HG03432 (cell line): ENCODE measurements around the gene FASTKD1.
"Not testable (repeated sequence)": the region's sequence is repeated elsewhere in the genome, so short reads cannot be mapped to it uniquely, and the experiment has no call there.

ENCODE experiments used
- ATAC-seq: cut with Tn5 transposase; IDR thresholded peaks from one replicate; pipeline ENCODE4 v1.9.1; 2021; ENCODE audit warnings: mild to moderate bottlenecking, moderate library complexity; ENCODE audit not compliant: unreplicated experiment

Gene FASTKD1

DNA sequence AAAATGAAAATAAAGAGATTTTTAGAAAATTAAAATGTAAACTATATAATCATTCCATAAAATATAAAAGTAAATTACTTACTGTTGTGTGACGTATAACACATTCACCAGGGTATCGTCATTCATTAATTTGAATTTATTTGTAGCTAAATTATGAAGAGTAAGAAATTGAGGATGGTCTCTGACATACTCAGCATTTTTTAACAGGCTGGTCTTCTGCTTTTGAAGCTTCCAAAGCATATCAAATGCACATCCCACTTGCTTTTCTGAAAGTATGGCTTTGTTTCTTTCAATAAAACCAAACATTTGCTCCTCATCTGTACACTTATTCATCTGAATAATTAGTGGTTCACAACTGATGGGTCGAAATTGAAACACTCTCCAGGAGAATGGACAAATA lies 2.1 kb downstream of the FASTKD1 start:
- no peak for ATAC-seq

DNA sequence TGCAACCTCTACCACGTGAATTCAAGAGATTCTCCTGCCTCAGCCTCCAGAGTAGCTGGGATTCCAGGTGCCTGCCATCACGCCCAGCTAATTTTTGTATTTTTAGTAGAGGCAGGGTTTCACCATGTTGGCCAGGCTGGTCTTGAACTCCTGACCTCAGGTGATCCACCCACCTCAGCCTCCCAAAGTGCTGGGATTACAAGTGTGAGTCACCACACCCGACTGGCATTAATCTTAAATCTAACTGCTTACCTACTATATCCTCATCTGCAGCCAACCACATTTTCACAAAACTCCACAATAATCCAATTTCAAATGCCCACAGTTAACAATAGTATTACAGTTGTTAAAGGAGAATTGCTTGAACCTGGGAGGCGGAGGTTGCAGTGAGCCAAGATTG lies 2.9 kb downstream of the FASTKD1 start:
- ATAC-seq: not testable (repeated sequence)

DNA sequence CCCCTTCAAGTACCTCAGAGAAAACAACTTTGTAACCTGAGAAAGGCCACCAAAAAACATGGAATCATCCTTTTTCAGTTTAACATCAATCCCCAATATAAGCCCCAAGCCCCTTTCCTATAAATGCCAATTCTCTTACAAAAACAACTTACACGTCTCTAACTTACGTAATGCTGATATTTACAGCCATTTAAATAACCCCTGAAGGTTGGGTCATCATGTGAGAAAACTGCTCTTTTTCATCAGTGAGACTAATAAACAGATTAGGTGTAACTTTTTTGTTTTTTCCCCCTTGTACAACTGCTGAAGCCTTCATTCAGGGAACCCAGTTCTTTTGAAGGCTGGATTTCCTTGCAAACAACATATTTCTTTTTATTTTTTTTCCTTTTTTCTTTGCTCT lies 3.7 kb downstream of the FASTKD1 start:
- no peak for ATAC-seq

DNA sequence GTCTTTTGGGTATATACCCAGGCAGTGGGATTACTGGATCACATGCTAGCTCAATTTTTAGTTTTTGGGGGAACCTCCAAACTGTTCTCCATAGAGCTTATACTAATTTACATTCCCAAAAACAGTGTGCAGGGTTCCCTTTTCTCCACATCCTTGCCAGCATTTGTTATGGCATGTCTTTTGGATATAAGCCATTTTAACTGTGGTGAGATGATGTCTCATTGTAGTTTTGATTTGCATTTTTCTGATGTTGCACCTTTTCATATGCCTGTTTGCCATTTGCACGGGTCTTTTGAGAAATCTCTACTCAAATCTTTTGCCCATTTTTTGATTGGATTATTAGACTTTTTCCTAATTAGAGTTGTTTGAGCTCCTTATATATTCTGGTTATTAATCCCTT lies 8.0 kb downstream of the FASTKD1 start:
- no peak for ATAC-seq

DNA sequence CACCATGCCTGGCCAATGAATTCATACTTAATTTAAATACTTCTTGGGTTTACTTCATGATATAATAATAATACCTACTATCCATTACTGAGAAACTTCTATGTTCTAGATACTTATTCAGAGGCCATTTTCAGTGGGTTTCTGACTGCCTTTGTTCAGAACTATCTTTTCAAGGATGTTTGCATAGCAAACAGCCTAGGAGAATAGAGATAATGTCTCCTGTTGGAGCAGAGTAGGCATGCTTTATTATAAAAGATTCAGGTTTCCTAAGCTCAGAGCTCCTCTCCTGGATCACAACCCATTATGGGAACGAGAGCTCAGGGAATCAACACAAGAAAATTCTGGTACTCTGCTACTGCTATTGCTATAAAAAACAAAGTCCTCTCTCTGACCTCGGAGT lies 11.1 kb downstream of the FASTKD1 start:
- ATAC-seq: no peak

DNA sequence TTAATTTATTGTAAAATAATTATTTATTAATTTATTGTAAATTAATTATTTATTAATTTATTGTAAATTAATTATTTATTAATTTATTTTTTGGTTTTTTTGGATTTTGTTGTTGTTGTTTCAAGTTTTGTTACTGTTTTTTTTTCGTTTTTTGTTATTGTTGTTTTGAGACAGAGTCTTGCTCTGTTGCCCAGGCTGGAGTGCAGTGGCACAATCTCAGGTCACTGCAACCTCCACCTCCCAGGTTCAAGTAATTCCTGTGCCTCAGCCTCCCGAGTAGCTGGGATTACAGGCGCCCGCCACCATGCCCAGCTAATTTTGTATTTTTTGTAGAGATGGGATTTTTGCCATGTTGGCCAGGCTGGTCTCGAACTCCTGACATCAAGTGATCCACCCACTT lies 11.6 kb downstream of the FASTKD1 start:
- ATAC-seq: not testable (repeated sequence)

DNA sequence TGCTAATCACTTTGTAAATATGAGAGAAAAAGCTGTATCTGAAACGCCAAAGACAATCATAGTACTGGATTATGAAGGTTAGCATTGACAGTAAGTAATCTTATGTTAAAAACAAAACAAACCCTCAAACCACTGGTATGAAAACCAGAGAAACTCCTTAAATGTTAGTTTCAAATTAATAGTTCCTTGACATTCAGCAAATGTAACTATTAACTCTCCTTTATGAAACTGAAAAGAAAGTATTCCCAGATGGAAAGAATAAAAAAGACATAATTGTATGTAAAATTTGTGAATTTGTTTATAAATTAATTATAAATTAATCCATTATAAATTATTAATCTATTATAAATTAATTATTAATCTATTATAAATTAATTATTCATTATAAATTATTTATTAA lies 12.3 kb downstream of the FASTKD1 start:
- no peak for ATAC-seq

DNA sequence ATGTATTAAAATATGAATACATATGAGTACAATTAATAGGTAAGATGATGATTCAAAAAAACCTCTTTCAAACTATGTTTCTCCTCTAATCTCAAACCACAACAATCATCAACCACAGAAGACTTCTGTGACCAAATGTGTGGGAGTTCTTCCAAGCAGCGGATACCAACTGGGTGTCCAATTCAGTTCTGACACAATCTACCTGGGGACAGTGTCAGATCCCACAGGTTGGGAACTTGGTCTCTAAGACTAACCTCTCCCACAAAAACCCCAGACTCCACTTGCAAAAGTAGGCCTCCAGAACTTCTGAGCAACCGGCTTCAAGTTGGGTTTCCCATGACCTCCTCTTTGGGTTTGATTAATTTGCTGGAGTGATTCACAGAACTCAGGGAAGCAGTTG lies 26.9 kb downstream of the FASTKD1 start:
- no peak for ATAC-seq

DNA sequence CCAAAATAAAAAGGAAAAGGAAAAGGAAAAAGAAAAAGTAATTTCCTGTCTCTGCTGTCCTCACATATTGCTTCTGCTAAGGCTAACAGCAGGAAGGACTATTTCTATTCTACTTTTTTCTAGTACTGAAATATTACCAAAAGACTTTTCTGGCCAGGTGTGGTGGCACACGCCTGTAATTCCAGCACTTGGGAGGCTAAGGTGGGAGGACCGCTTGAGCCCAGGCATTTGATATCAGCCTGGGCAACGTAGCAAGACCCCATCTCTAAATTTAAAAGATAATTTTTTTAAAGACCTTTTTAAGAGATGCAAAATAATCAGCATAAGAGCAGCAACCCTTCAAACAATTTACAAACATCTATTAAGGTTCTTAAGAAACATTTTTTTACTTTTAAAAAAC lies 31.2 kb downstream of the FASTKD1 start:
- no peak for ATAC-seq

DNA sequence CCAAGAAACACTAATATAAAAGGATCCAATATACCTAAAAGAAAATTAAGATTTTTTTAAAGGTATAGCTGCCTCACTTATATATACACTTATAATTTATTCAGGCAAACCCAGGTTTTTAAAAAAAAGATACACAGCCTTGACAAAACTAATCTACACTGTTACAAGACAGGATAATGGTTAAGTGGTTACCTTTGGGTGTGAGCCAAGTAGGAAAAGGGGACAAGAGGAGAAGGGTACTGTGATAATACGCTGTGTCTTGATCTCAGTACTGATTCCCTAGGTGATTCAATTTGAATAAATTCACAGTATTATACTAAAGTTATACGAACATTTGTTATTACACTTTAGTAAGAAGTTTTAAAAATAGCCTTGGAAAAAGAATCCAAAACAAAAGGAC lies 33.5 kb downstream of the FASTKD1 start:
- ATAC-seq: no peak

DNA sequence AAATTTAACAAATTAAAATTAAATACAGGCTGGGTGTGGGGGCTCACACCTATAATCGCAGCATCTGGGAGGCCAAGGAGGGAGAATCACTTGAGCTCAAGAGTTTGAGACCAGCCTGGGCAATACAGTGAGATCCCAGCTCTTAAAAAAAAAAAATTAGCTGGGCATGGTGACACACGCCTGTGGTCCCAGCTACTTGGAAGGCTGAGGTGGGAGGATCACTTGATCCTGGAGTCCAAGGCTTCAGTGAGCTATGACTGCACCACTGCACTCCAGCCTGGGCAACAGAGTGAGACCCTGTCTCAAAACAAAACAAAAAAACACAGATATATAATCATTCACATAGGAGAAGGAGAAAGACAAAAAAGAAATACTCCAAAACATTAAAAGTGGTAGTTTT lies 34.2 kb downstream of the FASTKD1 start:
- ATAC-seq: not testable (repeated sequence)

DNA sequence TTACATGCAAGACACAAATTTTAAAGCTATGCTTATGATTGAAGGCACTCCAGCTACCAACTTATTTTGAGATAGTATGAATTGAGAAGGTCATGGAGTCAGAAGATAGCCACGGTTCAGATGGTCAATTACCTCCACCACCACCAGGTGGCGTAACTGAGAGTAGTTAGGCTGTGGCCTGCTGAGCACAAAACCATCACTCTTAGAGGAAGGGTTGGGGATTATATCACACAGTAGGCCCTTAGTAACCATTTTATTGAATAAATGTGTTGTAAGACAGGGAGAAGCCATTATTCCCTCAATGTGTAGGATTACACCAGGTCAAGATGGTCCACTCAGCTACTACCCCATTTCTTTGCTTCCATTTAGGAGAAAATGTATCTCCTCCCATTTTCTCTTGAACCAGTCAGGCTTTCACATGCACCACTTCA lies 45.4 kb downstream of the FASTKD1 start:
- ATAC-seq: peak; percentile 90

DNA sequence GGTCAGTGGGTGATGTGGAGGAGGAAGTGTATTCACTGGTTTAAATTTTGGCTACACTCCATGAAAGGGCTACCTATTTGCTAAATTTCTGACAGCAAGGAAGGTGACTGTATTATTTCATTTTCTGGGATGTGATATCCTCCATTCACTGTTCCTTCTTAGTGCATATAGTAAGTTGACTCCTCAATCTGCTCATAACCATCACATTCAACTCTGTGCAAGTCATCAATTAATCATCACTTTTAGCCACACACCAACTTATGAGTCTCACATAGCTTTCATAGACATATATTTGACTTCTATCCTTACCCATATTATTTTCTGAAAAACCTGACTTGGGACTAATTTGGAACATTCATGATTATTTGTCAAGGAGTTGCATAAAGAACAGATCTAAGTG lies 47.2 kb downstream of the FASTKD1 start:
- no peak for ATAC-seq

DNA sequence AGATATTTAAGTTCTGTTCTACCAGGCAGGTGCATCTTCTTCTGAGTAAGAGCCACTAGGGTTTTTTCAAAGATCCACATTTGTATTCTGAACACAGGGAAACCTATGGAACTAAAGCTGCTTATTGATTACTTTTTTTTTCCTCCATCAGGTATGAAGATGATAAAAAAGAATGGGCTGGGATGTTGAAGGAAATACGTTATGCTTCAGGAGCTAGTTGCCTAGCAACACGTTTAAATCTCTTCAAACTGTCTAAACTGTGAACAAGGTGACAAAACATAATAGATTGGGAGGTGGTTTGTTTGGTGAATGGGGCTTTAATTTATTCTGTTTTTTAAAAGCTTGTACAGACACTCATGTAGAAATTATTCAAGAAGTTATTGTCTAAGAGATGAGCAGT lies 48.2 kb downstream of the FASTKD1 start:
- no peak for ATAC-seq

DNA sequence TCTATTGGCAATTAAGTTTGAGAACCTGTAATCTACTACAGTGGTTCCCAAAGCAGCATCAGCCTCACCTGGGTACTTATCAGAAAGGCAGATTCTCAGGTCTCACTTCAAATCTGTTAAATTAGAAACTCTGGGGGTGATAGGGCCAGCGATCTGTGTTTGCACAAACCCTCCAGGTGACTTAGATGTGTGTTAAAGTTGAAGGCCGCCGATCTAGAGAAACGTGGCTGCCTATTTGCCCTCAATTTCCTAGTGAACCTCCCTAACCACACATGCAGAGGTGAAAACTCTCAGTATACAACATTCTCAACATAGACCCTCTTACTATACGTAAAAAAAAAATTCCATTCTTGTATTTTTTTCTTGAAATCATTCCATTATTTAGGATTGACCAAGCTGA lies 50.0 kb downstream of the FASTKD1 start:
- ATAC-seq: no peak

DNA sequence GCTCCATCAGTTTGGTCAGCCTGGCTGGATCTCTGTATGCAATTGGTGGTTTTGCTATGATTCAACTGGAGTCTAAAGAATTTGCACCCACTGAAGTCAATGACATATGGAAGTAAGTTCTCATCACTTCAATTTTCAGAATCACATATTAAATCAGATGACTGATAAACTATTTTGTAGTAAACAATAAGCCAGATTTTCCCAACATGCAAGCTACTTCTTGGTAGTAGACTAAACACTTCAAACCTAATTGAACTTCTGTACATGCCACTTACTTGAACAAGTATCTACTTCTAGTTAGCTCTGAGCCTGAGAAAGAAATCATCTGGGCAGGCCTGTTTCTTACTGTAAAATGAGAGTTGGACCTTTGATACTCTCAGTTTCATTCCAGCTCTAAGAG lies 52.8 kb downstream of the FASTKD1 start:
- ATAC-seq: no peak

DNA sequence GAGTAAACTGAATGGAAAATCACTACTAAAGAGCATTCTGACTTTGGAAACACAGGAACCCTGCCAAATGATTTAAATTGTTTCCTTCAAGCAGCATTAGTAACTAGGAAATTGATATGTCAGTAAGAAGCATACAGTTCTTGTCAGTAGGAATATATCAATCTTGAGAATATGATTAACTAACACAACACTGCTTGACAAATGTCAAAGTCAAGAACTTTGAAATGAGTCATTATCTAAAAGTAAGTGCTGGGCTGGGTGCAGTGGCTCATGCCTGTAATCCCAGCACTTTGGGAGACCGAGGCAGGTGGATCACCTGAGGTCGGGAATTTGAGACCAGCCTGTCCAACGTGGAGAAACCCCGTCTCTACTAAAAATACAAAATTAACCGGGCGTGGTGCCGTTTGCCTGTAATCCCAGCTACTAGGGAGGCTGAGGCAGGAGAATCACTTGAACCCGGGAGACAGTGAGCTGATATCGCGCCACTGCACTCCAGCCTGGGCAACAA lies 57.1 kb downstream of the FASTKD1 start:
- ATAC-seq: not testable (repeated sequence)

DNA sequence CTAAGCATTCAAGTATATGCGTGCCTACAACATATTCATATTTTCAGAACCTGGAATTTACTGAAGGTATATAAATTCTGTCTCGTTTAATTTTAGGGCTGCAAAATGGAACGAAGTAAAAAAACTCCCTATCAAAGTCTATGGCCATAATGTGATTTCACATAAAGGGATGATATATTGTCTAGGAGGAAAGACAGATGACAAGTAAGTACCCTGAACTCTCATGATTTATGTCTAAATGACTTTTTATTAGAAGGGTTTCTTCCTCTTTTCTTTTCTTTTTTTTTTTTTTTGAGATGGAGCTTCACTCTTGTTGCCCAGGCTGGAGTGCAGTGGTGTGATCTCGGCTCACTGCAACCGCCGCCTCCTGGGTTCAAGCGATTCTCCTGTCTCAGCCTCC lies 58.9 kb downstream of the FASTKD1 start:
- not testable (repeated sequence) for ATAC-seq

DNA sequence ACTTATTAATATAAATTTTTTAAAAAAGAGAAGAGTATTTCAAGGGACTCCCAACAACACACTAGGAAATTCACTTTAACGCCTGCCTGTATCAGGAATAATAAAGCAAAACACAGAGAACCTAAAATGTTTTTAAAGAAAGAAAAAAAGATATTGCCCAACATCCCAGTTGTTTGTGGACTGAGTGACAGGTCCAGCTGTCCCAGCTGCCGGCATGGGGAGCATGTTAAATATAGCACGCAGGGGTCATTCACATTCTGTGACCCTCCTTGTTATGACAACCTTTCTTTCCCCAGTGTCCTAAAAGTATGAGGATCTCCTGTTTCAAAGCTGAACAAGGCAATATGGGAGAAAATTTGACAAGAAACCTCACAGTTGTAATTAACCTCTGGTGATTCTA lies 59.7 kb downstream of the FASTKD1 start:
- ATAC-seq: no peak

DNA sequence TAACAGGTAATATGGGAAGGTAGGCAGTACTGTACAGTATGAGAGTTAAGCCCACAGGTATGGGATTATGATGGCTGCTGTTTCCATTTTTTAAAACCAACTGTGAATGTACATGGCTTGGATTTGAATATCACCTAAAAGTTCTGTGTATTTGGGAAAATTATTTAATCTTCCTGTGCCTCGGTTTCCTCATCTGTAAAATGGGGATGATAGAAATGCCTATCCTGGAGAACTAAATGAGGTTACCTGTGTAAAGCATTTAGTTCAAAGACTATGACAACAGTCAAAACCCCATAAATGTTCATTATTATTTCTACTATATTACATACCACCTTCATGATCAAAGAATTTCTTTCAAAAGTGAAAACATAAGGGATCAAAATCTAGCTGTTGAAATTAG lies 60.6 kb downstream of the FASTKD1 start:
- no peak for ATAC-seq

DNA sequence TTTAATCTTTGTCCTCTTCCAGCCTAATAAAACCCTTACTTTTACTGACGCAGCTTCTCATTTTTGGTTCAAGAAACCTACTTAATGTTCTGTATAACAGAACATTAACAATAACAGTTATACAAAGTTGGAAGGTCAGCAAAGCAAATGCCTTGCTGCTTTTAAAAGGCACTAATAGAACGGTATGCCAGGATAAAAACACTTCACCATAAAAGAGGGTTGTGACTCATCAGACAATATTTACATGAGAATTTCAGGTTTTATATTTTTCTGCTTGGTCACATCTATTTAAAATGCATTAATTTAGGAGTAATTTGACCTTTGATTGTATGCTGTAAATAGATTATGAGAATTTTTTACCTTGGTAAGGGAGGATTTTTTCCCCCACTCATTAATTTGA lies 61.1 kb downstream of the FASTKD1 start:
- no peak for ATAC-seq

DNA sequence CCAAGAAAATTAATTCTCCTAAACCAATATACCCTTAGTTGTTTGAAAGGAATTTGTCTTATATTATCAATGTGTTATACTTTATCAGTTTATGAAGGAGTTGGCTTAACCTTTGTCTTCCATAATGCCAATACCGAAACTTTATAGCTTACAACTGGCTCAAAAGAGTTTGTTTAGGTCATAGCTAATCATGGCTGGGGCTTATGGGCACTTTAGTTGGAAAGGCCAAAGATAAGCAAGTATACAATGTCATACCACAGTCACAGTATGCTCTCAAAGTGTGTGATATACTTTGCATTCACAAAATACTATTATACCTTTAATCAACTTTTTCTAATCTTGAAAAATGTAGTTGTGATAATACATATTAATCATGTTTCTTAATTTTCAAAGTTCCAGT lies 61.8 kb downstream of the FASTKD1 start:
- no peak for ATAC-seq

DNA sequence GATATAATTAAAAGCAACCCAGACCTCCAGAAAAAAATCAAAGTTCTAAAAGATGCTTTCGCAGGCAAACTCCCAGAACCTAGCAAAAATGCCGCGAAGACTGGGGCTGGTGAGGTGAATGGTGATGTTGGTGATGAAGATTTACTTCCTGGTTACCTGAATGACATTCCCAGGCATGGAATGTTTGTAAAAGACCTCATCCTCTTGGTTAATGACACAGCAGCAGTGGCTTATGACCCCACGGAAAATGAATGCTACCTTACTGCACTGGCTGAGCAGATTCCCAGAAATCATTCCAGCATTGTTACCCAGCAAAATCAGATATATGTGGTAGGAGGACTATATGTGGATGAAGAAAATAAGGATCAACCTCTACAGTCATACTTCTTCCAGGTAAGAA lies 63.2 kb downstream of the FASTKD1 start:
- ATAC-seq: no peak

DNA sequence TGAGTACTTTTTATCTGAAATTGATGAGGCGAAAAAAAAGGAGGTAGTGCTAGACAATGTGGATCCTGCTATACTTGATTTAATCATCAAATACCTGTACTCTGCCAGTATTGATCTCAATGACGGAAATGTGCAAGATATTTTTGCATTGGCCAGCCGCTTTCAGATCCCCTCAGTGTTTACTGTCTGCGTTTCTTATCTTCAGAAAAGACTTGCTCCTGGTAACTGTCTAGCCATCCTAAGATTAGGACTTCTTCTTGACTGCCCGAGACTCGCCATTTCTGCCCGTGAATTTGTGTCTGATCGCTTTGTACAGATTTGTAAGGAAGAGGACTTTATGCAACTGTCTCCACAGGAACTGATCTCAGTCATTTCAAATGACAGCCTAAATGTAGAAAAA lies 63.7 kb downstream of the FASTKD1 start:
- ATAC-seq: no peak
